ENCODE results near the gene RGS3.

DNA sequence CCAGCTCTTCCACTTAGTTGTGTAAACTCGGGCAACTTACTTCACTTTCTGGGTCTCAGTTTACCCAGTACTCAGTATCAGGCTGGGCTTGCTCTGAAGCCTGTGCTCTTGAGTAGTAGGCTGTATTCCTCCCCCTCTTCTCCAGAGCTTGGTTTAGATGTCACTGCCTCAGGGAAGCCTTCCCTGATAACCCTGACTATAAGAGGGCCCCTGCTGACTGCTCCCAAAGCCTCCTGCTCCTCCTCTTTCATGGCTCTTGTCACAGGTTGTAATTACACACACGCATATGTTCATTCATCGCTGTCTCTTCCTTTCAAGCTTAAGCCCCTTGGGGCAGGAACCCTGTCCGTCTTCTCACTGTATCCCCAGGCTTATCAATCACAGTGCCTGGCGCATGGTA lies 140.2 kb downstream of the RGS3 start:
- TF ChIP-seq, protein P1, sequence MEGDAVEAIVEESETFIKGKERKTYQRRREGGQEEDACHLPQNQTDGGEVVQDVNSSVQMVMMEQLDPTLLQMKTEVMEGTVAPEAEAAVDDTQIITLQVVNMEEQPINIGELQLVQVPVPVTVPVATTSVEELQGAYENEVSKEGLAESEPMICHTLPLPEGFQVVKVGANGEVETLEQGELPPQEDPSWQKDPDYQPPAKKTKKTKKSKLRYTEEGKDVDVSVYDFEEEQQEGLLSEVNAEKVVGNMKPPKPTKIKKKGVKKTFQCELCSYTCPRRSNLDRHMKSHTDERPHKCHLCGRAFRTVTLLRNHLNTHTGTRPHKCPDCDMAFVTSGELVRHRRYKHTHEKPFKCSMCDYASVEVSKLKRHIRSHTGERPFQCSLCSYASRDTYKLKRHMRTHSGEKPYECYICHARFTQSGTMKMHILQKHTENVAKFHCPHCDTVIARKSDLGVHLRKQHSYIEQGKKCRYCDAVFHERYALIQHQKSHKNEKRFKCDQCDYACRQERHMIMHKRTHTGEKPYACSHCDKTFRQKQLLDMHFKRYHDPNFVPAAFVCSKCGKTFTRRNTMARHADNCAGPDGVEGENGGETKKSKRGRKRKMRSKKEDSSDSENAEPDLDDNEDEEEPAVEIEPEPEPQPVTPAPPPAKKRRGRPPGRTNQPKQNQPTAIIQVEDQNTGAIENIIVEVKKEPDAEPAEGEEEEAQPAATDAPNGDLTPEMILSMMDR (IDR thresholded peaks at IDR 0.05) = no peak
- no peak for TF ChIP-seq POLR2A (IDR thresholded peaks at IDR 0.05)
